Spleen (tissue), 11 donors: ENCODE measurements around the gene TTC12. TPM values are rescaled to one million over a fixed set of nuclear protein-coding genes. Genes with fewer than 3 reads are reported as not detected.

Experiments used
- DNase-seq: peaks from one replicate; pipeline ENCODE4 v3.0.0-alpha.2; 2020
- H3K27ac ChIP-seq, 8 donors: fragments of 200-600 bp; sonication (generic) in 7 of 8; 1 replicate in 4 of 8; 2 replicates in 4 of 8; pipeline versions ENCODE4 v1.5.0 to v1.8.0; 2016 to 2021; ENCODE audit warnings: inconsistent platforms in 4 of 8, mild to moderate bottlenecking in 4 of 8, moderate library complexity in 1 of 8
- H3K27me3 ChIP-seq, 7 donors: fragments of 200-600 bp; sonication (generic) in 6 of 7; replicated peaks in 1 of 7; 1 replicate in 4 of 7; 2 replicates in 3 of 7; pipeline versions ENCODE4 v1.5.0 to v1.8.0; 2016 to 2021; ENCODE audit warnings: inconsistent platforms in 3 of 7, mild to moderate bottlenecking in 1 of 7
- H3K36me3 ChIP-seq, 6 donors: fragments of 200-600 bp; sonication (generic) in 5 of 6; 1 replicate in 4 of 6; 2 replicates in 2 of 6; pipeline versions ENCODE4 v1.5.0 to v1.8.0; 2016 to 2021; ENCODE audit warnings: inconsistent platforms in 2 of 6
- H3K4me1 ChIP-seq, 6 donors: fragments of 200-600 bp; sonication (generic) in 5 of 6; 1 replicate in 3 of 6; 2 replicates in 3 of 6; pipeline versions ENCODE4 v1.5.0 to v1.8.0; 2016 to 2021; ENCODE audit warnings: inconsistent platforms in 3 of 6
- H3K4me3 ChIP-seq, 8 donors: fragments of 200-600 bp; sonication (generic) in 7 of 8; 1 replicate in 4 of 8; 2 replicates in 4 of 8; pipeline versions ENCODE4 v1.5.0 to v1.8.0; 2016 to 2021; ENCODE audit warnings: inconsistent platforms in 4 of 8, mild to moderate bottlenecking in 4 of 8, moderate library complexity in 2 of 8
- H3K9me3 ChIP-seq, 8 donors: fragments of 200-600 bp; sonication (generic) in 7 of 8; 1 replicate in 4 of 8; 2 replicates in 4 of 8; pipeline versions ENCODE4 v1.5.0 to v1.8.0; 2016 to 2021; ENCODE audit warnings: inconsistent platforms in 4 of 8
- CTCF ChIP-seq, 11 experiments: fragments of 200-600 bp in 7 of 11; fragments of 450-650 bp in 4 of 11; sonication (generic) in 4 of 11; IDR thresholded peaks in 8 of 11; conservative IDR thresholded peaks in 3 of 11; 1 replicate in 7 of 11; 2 replicates in 4 of 11; pipeline versions ENCODE4 v1.4.0 to v1.8.0; 2016 to 2021; ENCODE audit warnings: antibody characterized with exemption in 11 of 11, inconsistent platforms in 4 of 11, mild to moderate bottlenecking in 1 of 11
- POLR2A ChIP-seq, 3 donors: fragments of 450-650 bp; IDR thresholded peaks; one replicate each; pipeline ENCODE4 v1.5.1; 2017; ENCODE audit warnings: antibody characterized with exemption in 3 of 3, mild to moderate bottlenecking in 1 of 3
- POLR2AphosphoS5 ChIP-seq, 3 donors: sonication (generic); formaldehyde crosslinking; IDR thresholded peaks; one replicate each; pipeline ENCODE4 v1.5.1; 2017; ENCODE audit warnings: antibody characterized with exemption in 3 of 3
- WGBS, 5 donors: extraction: QIAGEN DNeasy Blood & Tissue Kit in 3 of 5; methylation state at CpG; one replicate each; pipeline versions ENCODE4 v1.1.5 to v1.1.7; 2013 to 2018; 5-methylcytosine and 5-hydroxymethylcytosine counted together
- intact Hi-C: fragments of 100-400 bp; cut with DNase I; formaldehyde crosslinking; loops from one replicate; pipeline ENCODE4 v1.15.0; 2023; ENCODE audit warnings: low total_unique reads
- polyA plus RNA-seq, 3 donors: library from polyadenylated mRNA; stranded (reverse); fragments of 200-250 nt; gene quantifications; one replicate each; pipeline ENCODE4 v1.2.1, GENCODE V29; 2013
- total RNA-seq, 7 donors: library from RNA; depleted of rRNA in 3 of 7; stranded (reverse); fragments of >200 nt in 3 of 7; fragmentation: NEBNext Ultra II Directional in 4 of 7; extraction: Animal tissue kit (Norgen Biotek cat#: 25700) in 4 of 7; gene quantifications; one replicate each; pipeline versions ENCODE4 v1.1.0 to v1.2.1, GENCODE V29; 2016 to 2021
- donor health status: healthy with polysubstance abuse.
- donor health status: DM: no; HTN: no; CAD: no; lungs with moderate emphysema.
- donor health status: DM: no; HTN: no; CAD: no.
- donor health status: Bipolar disorder and iron deficiency.
- donor health status: healthy.
- donor health status: DM: no; HTN: no; CAD: no.
- donor health status: DM: yes; HTN: yes; CAD: no.

TTC12 gene
- total and polyA plus RNA-seq, 10 donors = 4.2 to 29.8 (median 14.4) TPM

GRCh38 chr11:113271551-113272245, 42.7 kb upstream of the TTC12 start:
- 81 to 95% (median 87%) methylated on average over 5 to 14 of the region's 14 CpGs for WGBS, 5 donors
- intact Hi-C loops = no loop called here
- H3K4me3 ChIP-seq = no peak overlapping the region
- no peaks in the 10 kb centered on the region for H3K9me3 ChIP-seq
- DNase-seq = no peak
- no peak for TF ChIP-seq POLR2AphosphoS5 (IDR thresholded peaks at IDR 0.05)
- TF ChIP-seq CTCF (IDR thresholded peaks at IDR 0.05 in 8 of 11, conservative IDR thresholded peaks at IDR 0.05 in 3 of 11) = no peak
- no peak for TF ChIP-seq POLR2A (IDR thresholded peaks at IDR 0.05)
- no peaks in the 10 kb centered on the region for H3K4me1 ChIP-seq
- peaks cover 0 to 5% (median 0%) of the 10 kb centered on the region in 7 donors for H3K27me3 ChIP-seq
- no peak overlapping the region for H3K27ac ChIP-seq
- no peaks in the 10 kb centered on the region for H3K36me3 ChIP-seq

GRCh38 chr11:113272281-113272680, 42.1 kb upstream of the TTC12 start:
- intact Hi-C loops = no loop called here
- TF ChIP-seq CTCF (IDR thresholded peaks at IDR 0.05 in 8 of 11, conservative IDR thresholded peaks at IDR 0.05 in 3 of 11) = no peak
- TF ChIP-seq POLR2AphosphoS5 (IDR thresholded peaks at IDR 0.05) = no peak
- TF ChIP-seq POLR2A (IDR thresholded peaks at IDR 0.05) = no peak
- 66 to 76% (median 73%) methylated on average over 5 of the region's 5 CpGs for WGBS, 5 donors

GRCh38 chr11:113272927-113273615, 41.3 kb upstream of the TTC12 start:
- H3K4me3 ChIP-seq = no peak overlapping the region
- 82 to 88% (median 85%) methylated on average over 22 to 34 of the region's 34 CpGs for WGBS, 5 donors
- peaks cover 0 to 2% (median 0%) of the 10 kb centered on the region in 7 donors for H3K27me3 ChIP-seq
- H3K27ac ChIP-seq = no peak overlapping the region
- H3K4me1 ChIP-seq = no peaks in the 10 kb centered on the region
- no peaks in the 10 kb centered on the region for H3K36me3 ChIP-seq
- intact Hi-C loops = no loop called here
- H3K9me3 ChIP-seq = no peaks in the 10 kb centered on the region
- TF ChIP-seq POLR2A (IDR thresholded peaks at IDR 0.05) (no peak), CTCF (IDR thresholded peaks at IDR 0.05 in 8 of 11, conservative IDR thresholded peaks at IDR 0.05 in 3 of 11) (no peak), POLR2AphosphoS5 (IDR thresholded peaks at IDR 0.05) (no peak)
- no peak for DNase-seq

More at GRCh38 chr11:113272281-113272680, 42.1 kb upstream of the TTC12 start:
- no peaks in the 10 kb centered on the region for H3K4me1 ChIP-seq
- no peaks in the 10 kb centered on the region for H3K36me3 ChIP-seq
- DNase-seq = no peak
- H3K9me3 ChIP-seq = no peaks in the 10 kb centered on the region
- no peak overlapping the region for H3K4me3 ChIP-seq
- no peak overlapping the region for H3K27ac ChIP-seq
- peaks cover 0 to 5% (median 0%) of the 10 kb centered on the region in 7 donors for H3K27me3 ChIP-seq

GRCh38 chr11:113273720-113274119, 40.7 kb upstream of the TTC12 start:
- DNase-seq = no peak
- no peak for TF ChIP-seq CTCF (IDR thresholded peaks at IDR 0.05 in 8 of 11, conservative IDR thresholded peaks at IDR 0.05 in 3 of 11)
- no peak for TF ChIP-seq POLR2AphosphoS5 (IDR thresholded peaks at IDR 0.05)
- TF ChIP-seq POLR2A (IDR thresholded peaks at IDR 0.05) = no peak
- H3K4me3 ChIP-seq = no peak overlapping the region
- intact Hi-C loops = no loop called here
- no peaks in the 10 kb centered on the region for H3K9me3 ChIP-seq
- 88 to 95% (median 90%) methylated on average over 10 of the region's 10 CpGs for WGBS, 5 donors
- H3K36me3 ChIP-seq = no peaks in the 10 kb centered on the region
- no peak overlapping the region for H3K27ac ChIP-seq
- H3K4me1 ChIP-seq = no peaks in the 10 kb centered on the region
- peaks cover 0 to 2% (median 0%) of the 10 kb centered on the region in 7 donors for H3K27me3 ChIP-seq
